H9 (cell line): ENCODE results near the gene SEPHS1. TPM values are rescaled to one million over a fixed set of nuclear protein-coding genes. Genes with fewer than 3 reads are reported as not detected.

Experiments
- DNase-seq: peaks from one replicate; pipeline ENCODE4 v3.0.0-alpha.2; 2017
- H2AFZ ChIP-seq: one replicate; pipeline ENCODE4 v1.6.1; 2013; ENCODE audit warnings: mild to moderate bottlenecking, low read length, control low read depth, moderate library complexity
- H2AK5ac ChIP-seq: 2 replicates; pipeline ENCODE4 v1.6.1; 2013; ENCODE audit warnings: low read length, control low read depth, mixed read lengths; ENCODE audit not compliant: insufficient read length
- H2BK120ac ChIP-seq: one replicate; pipeline ENCODE4 v1.6.1; 2013; ENCODE audit warnings: low read depth, mild to moderate bottlenecking, low read length, control low read depth, inconsistent platforms; ENCODE audit not compliant: poor library complexity, severe bottlenecking
- H2BK12ac ChIP-seq: 2 replicates; pipeline ENCODE4 v1.6.1; 2013; ENCODE audit warnings: low read length, control low read depth, mixed read lengths, low read depth; ENCODE audit not compliant: insufficient read length
- H2BK15ac ChIP-seq: 2 replicates; pipeline ENCODE4 v1.6.1; 2013; ENCODE audit warnings: low read depth, low read length, control low read depth
- H2BK20ac ChIP-seq: one replicate; pipeline ENCODE4 v1.6.1; 2013; ENCODE audit warnings: low read depth, mild to moderate bottlenecking, low read length, control low read depth, inconsistent platforms; ENCODE audit not compliant: poor library complexity, severe bottlenecking
- H2BK5ac ChIP-seq: 2 replicates; pipeline ENCODE4 v1.6.1; 2013; ENCODE audit warnings: low read length, control low read depth, mixed read lengths; ENCODE audit not compliant: insufficient read length
- H3K14ac ChIP-seq: 2 replicates; pipeline ENCODE4 v1.6.1; 2013; ENCODE audit warnings: low read length, control low read depth; ENCODE audit not compliant: insufficient read depth
- H3K18ac ChIP-seq: 2 replicates; pipeline ENCODE4 v1.6.1; 2013; ENCODE audit warnings: low read depth, mild to moderate bottlenecking, mixed read lengths, low read length, control low read depth; ENCODE audit not compliant: insufficient read length
- H3K23ac ChIP-seq: 2 replicates; pipeline ENCODE4 v1.6.1; 2013; ENCODE audit warnings: low read length, control low read depth, mixed read lengths, low read depth; ENCODE audit not compliant: insufficient read length
- H3K23me2 ChIP-seq: 2 replicates; pipeline ENCODE4 v1.6.1; 2013; ENCODE audit warnings: low read depth, mild to moderate bottlenecking, mixed read lengths, low read length, control low read depth; ENCODE audit not compliant: insufficient read length, poor library complexity, severe bottlenecking
- H3K27ac ChIP-seq: 2 replicates; pipeline ENCODE4 v1.5.1; 2013; ENCODE audit warnings: low read length, control low read depth, mixed read lengths, low read depth; ENCODE audit not compliant: insufficient read length
- H3K27me3 ChIP-seq: 2 replicates; pipeline ENCODE4 v1.6.1; 2013; ENCODE audit warnings: low read length, control low read depth, inconsistent platforms; ENCODE audit not compliant: insufficient read depth
- H3K4ac ChIP-seq: 2 replicates; pipeline ENCODE4 v1.6.1; 2013; ENCODE audit warnings: low read depth, mild to moderate bottlenecking, control low read depth, inconsistent platforms, low read length, moderate library complexity
- H3K4me1 ChIP-seq: 2 replicates; pipeline ENCODE4 v1.6.1; 2013; ENCODE audit warnings: low read length, control low read depth, inconsistent platforms; ENCODE audit not compliant: insufficient read depth
- H3K4me2 ChIP-seq: 2 replicates; pipeline ENCODE4 v1.6.1; 2013; ENCODE audit warnings: low read length, control low read depth, mixed read lengths; ENCODE audit not compliant: insufficient read length, insufficient read depth
- H3K56ac ChIP-seq: 2 replicates; pipeline ENCODE4 v1.6.1; 2013; ENCODE audit warnings: low read depth, mild to moderate bottlenecking, mixed read lengths, low read length, control low read depth; ENCODE audit not compliant: insufficient read length
- H3K79me1 ChIP-seq: 2 replicates; pipeline ENCODE4 v1.6.1; 2013; ENCODE audit warnings: low read depth, mild to moderate bottlenecking, moderate library complexity, low read length, control low read depth, inconsistent platforms; ENCODE audit not compliant: insufficient read depth, poor library complexity, severe bottlenecking
- H3K79me2 ChIP-seq: 2 replicates; pipeline ENCODE4 v1.6.1; 2013; ENCODE audit warnings: low read length, control low read depth, inconsistent platforms; ENCODE audit not compliant: insufficient read depth
- H3K9ac ChIP-seq: 2 replicates; pipeline ENCODE4 v1.6.1; 2013; ENCODE audit warnings: low read length, control low read depth, mixed read lengths; ENCODE audit not compliant: insufficient read length; ENCODE audit errors: extremely low read depth
- H3K9me3 ChIP-seq: one replicate; pipeline ENCODE4 v1.6.1; 2013; ENCODE audit warnings: low read depth, low read length, inconsistent platforms; ENCODE audit not compliant: control insufficient read depth
- H3T11ph ChIP-seq: one replicate; pipeline ENCODE4 v1.6.1; 2013; ENCODE audit warnings: mild to moderate bottlenecking, low read length, control low read depth, inconsistent platforms
- H4K20me1 ChIP-seq: one replicate; pipeline ENCODE4 v1.6.1; 2013; ENCODE audit not compliant: control insufficient read depth, insufficient read length, insufficient read depth
- H4K5ac ChIP-seq: 2 replicates; pipeline ENCODE4 v1.6.1; 2013; ENCODE audit warnings: low read depth, mild to moderate bottlenecking, mixed read lengths, low read length, control low read depth; ENCODE audit not compliant: insufficient read length
- H4K8ac ChIP-seq: replicated peaks from 2 replicates; pipeline ENCODE4 v1.6.1; 2013; ENCODE audit warnings: low read length, control low read depth, mixed read lengths, low read depth; ENCODE audit not compliant: insufficient read length
- H4K91ac ChIP-seq: 2 replicates; pipeline ENCODE4 v1.6.1; 2013; ENCODE audit warnings: low read depth, mild to moderate bottlenecking, moderate library complexity, mixed read lengths, low read length, control low read depth; ENCODE audit not compliant: insufficient read length
- H3K27ac Mint-ChIP-seq, 3 experiments: 2 replicates in 2 of 3; 3 replicates in 1 of 3; pipeline ENCODE4 v1.8.0; 2020 to 2021; ENCODE audit warnings: mixed read lengths in 3 of 3, mild to moderate bottlenecking in 1 of 3, moderate library complexity in 1 of 3
- H3K27me3 Mint-ChIP-seq: 2 replicates; pipeline ENCODE4 v1.8.0; 2021; ENCODE audit warnings: low read depth, mild to moderate bottlenecking, moderate library complexity, mixed read lengths
- H3K36me3 Mint-ChIP-seq, 3 experiments: 2 replicates in 2 of 3; 3 replicates in 1 of 3; pipeline ENCODE4 v1.8.0; 2020 to 2021; ENCODE audit warnings: low read depth in 3 of 3, mixed read lengths in 3 of 3; ENCODE audit not compliant: insufficient read depth in 1 of 3
- H3K4me1 Mint-ChIP-seq, 2 experiments: 2 replicates each; pipeline ENCODE4 v1.8.0; 2020; ENCODE audit warnings: mixed read lengths in 2 of 2
- H3K4me3 Mint-ChIP-seq, 2 experiments: 2 replicates in 1 of 2; 3 replicates in 1 of 2; pipeline ENCODE4 v1.8.0; 2020 to 2021; ENCODE audit warnings: mild to moderate bottlenecking in 2 of 2, mixed read lengths in 2 of 2, moderate library complexity in 1 of 2
- H3K9me3 Mint-ChIP-seq, 2 experiments: 2 replicates in 1 of 2; 3 replicates in 1 of 2; pipeline ENCODE4 v1.8.0; 2020; ENCODE audit warnings: mild to moderate bottlenecking in 2 of 2, mixed read lengths in 2 of 2, moderate library complexity in 1 of 2
- CTCF ChIP-seq: fragments of 200-600 bp; sonication (generic); conservative IDR thresholded peaks from 3 replicates; pipeline ENCODE4 v1.8.0; 2021; ENCODE audit warnings: antibody characterized with exemption, mild to moderate bottlenecking
- WGBS: extraction: QIAGEN DNeasy Blood & Tissue Kit; methylation state at CpG from one replicate; pipeline ENCODE4 v1.1.7; 2013; ENCODE audit warnings: missing lambda C conversion rate, low lambda C conversion rate, mixed read lengths; ENCODE audit not compliant: insufficient read length; ENCODE audit errors: extremely low coverage; 5-methylcytosine and 5-hydroxymethylcytosine counted together
- total RNA-seq: library from RNA; stranded (reverse); gene quantifications from 2 replicates; pipeline ENCODE4 v1.2.1, GENCODE V29; 2021

Gene SEPHS1
- total RNA-seq, 1 experiment from 2014 or later = 366 TPM

- H3K27me3 Mint-ChIP-seq = no peaks in the 10 kb centered on the region
- no peak overlapping the region for H2BK20ac ChIP-seq
- no peak overlapping the region for H4K91ac ChIP-seq
- no peak overlapping the region for H3K27ac ChIP-seq
- H3K4me2 ChIP-seq = no peak overlapping the region
- H2BK5ac ChIP-seq = no peak overlapping the region
- no peak overlapping the region for H3K14ac ChIP-seq
- no peak overlapping the region for H3K9ac ChIP-seq
- TF ChIP-seq CTCF = no peak
- H2AK5ac ChIP-seq = no peak overlapping the region
- no peak overlapping the region for H2BK15ac ChIP-seq
- peaks cover 41 to 69% (median 56%) of the 10 kb centered on the region in 3 experiments for H3K36me3 Mint-ChIP-seq
- H3K4me3 Mint-ChIP-seq = no peak overlapping the region
- no peak overlapping the region for H3K23ac ChIP-seq
- no peaks in the 10 kb centered on the region for H3K9me3 ChIP-seq
- no peak overlapping the region for H3K56ac ChIP-seq
- H3K4me1 ChIP-seq = no peaks in the 10 kb centered on the region
- no CpG with 5 or more reads among the region's 7 CpGs for WGBS
- no peak overlapping the region for H3K4ac ChIP-seq
- no peak overlapping the region for H2BK12ac ChIP-seq
- H3K79me1 ChIP-seq = no peaks in the 10 kb centered on the region
- H4K8ac ChIP-seq = no peak overlapping the region
- peak overlapping the region; percentile 44 to 96 (median 85); a peak in 5 of 7 replicates for H3K27ac Mint-ChIP-seq
- H2BK120ac ChIP-seq = no peak overlapping the region
- no peak overlapping the region for H3T11ph ChIP-seq
- H3K9me3 Mint-ChIP-seq = no peaks in the 10 kb centered on the region
- no peaks in the 10 kb centered on the region for H3K23me2 ChIP-seq
- H4K5ac ChIP-seq = no peak overlapping the region
- no peaks in the 10 kb centered on the region for H3K27me3 ChIP-seq
- DNase-seq = no peak
- H3K4me1 Mint-ChIP-seq = no peaks in the 10 kb centered on the region
- H4K20me1 ChIP-seq = no peaks in the 10 kb centered on the region
- no peak overlapping the region for H2AFZ ChIP-seq
- H3K18ac ChIP-seq = no peak overlapping the region
- no peaks in the 10 kb centered on the region for H3K79me2 ChIP-seq
These were observed 28.9 kb downstream of the SEPHS1 start for GRCh38 chr10:13319166-13319565.
